HG03457 (cell line): Measurements from ENCODE around the gene EWSR1.
"Not testable (repeated sequence)": the region's sequence is repeated elsewhere in the genome, so short reads cannot be mapped to it uniquely, and the experiment has no call there.

ENCODE experiments used
- ATAC-seq: cut with Tn5 transposase; IDR thresholded peaks from one replicate; pipeline ENCODE4 v1.9.1; 2021; ENCODE audit warnings: moderate number of reproducible peaks; ENCODE audit not compliant: unreplicated experiment

The EWSR1 gene, protein sequence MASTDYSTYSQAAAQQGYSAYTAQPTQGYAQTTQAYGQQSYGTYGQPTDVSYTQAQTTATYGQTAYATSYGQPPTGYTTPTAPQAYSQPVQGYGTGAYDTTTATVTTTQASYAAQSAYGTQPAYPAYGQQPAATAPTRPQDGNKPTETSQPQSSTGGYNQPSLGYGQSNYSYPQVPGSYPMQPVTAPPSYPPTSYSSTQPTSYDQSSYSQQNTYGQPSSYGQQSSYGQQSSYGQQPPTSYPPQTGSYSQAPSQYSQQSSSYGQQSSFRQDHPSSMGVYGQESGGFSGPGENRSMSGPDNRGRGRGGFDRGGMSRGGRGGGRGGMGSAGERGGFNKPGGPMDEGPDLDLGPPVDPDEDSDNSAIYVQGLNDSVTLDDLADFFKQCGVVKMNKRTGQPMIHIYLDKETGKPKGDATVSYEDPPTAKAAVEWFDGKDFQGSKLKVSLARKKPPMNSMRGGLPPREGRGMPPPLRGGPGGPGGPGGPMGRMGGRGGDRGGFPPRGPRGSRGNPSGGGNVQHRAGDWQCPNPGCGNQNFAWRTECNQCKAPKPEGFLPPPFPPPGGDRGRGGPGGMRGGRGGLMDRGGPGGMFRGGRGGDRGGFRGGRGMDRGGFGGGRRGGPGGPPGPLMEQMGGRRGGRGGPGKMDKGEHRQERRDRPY

DNA sequence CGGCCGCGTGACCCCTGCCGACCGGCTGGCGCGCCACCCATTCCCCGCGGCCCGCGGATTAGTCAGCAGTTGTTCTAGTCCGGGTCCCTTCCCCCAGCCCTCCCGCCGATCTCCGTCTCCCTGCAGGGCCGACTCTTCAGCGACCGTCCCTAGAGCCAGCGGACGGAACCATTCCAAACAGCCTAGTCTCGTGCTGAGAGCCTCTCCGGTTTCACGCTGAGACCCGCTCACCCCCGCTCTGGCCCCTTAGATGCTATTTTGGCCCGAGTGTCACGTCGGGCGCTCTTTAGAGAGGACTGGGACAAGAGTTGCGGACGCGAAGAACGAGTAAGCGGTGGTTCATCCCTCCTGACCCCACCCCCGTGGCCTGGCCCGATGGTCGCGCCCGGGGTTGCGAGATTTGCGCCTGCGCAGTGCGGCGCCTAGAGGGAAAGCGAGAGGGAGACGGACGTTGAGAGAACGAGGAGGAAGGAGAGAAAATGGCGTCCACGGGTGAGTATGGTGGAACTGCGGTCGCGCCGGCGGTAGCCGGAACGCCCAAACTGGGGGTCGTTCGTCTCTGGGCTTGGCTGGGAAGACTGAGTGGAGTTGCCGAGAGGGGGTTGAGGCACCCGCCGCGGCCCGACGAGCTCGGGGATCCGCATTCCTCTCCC lies at the start of gene EWSR1, which contains the start of gene RHBDD3:
Gene EWSR1 (plus strand): TSS at position 411 of the 653 bp plus-strand sequence. CDS start 69 bp downstream, at position 480.
Gene RHBDD3 (minus strand): TSS at position 124 of the 653 bp plus-strand sequence. CDS start 2,355 bp downstream, outside the sequence.
- ATAC-seq: peak; percentile 64

GRCh38 chr22:29218758-29219408 lies 49.2 kb upstream of the EWSR1 start:
- no peak for ATAC-seq

- ATAC-seq: not testable (repeated sequence)
Observed at GRCh38 chr22:29219409-29219782, 48.7 kb upstream of the EWSR1 start.

DNA sequence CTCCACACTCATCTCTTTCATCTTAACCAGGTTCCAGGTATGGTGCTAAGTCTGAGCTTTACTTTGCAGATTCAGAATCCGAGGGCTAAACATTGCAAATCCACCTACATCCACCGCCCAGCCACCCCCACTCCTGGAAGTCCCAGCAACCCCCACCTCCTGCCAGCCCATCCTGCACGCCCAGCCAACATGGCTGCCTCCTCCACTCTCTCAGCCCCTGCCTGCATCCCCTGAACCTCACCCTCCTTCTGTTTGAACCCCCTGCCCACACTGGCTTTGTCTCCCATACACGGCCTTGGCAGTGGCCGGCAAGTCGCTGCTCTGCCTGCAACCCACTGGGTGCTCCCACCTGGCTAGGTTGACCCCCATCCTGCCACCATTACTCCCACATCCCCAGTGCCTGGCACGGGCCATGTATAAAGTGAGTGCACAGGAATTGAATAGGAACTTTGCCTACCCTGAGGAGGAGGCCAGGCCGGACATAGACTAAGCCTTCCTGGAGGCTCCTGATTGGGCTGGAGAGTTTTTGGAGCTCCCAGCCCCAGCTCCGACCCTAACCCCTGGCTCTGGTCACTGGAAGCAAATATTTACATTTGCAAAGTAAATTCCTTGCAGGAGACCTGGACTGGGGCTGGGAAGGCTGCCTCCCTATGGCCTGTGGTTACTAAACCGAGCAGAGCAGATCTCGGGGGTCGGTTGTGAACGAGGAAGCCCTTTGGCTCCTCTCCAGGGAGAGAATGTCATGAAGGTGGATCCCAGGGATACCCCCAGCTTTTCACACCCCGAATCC lies 48.0 kb upstream of the EWSR1 start:
- no peak for ATAC-seq

DNA sequence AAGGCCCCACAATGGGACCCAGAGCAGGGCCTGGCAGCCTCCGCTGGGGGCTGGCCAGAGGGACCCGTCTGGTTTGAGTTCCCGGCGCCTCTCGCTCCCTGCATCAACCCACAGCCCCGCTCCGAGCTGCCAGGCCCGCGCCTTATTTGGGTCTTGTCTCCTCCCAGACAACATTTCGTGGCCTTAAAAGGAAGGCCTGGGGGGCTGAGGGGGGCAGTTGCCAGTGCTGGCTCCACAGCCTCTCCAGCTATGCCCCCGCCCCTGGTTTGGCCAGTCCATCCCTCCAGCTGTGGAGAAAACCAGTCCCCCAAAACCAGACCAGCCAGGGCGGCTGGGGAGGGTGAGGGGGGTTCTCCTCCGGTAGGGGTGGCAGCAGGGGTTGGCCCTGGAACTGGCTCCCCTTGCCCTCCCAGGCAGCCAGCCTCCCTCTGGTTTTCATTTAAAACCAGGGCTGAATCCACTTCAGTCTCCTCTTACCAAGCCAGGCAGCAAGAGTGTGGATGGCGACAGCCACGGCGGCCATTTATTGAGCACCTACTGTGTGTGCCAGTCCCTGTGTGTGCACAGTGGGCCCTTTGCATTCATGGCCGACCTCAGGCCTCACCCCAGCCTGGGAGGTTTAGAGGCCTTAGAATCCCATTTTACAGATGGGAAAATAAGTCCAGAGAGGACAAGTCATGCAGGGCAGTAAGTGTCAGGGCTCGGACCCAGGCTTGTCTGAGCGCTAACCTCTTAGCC lies 43.8 kb upstream of the EWSR1 start:
- no peak for ATAC-seq

GRCh38 chr22:29224859-29225410 lies 43.1 kb upstream of the EWSR1 start:
- no peak for ATAC-seq

DNA sequence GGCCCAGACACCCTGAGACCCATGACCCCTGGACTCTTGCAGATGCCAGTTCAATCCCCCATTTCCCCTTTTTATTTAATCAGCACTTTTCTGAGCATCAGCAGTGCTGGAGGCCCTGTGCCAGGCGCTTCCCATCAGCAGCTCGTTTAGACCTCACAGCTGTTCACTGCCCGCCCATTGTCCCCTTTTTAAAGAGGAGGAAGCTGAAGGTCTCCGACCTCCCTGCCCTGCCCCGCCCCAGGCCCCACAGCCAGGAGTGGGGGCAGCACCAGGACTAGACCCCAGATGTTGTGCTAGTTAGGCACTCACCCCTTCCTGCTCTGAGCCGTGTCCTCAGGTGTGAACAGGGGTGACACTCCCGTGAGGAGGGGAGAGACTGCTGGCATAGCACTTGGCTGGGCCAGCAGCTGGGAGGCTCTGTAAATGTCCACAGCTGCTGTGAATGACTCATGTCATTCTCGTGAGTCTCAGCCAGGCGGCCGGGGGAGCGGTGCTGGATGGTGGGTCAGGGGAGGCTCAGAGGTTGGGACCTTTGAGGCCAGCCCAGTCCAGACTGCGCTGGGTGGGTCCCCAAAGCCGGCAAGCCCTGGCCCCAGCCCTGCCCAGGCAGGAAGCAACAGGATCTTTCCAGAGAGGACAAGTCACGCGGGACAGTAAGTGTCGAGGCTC lies 42.5 kb upstream of the EWSR1 start:
- no peak for ATAC-seq

GRCh38 chr22:29226351-29226981 lies 41.6 kb upstream of the EWSR1 start:
- no peak for ATAC-seq

GRCh38 chr22:29230972-29231875 lies 36.8 kb upstream of the EWSR1 start:
- ATAC-seq: no peak

- ATAC-seq: no peak
Observed at GRCh38 chr22:29231971-29232959, 35.8 kb upstream of the EWSR1 start.

- no peak for ATAC-seq
Observed at GRCh38 chr22:29233277-29233877, 34.7 kb upstream of the EWSR1 start.

DNA sequence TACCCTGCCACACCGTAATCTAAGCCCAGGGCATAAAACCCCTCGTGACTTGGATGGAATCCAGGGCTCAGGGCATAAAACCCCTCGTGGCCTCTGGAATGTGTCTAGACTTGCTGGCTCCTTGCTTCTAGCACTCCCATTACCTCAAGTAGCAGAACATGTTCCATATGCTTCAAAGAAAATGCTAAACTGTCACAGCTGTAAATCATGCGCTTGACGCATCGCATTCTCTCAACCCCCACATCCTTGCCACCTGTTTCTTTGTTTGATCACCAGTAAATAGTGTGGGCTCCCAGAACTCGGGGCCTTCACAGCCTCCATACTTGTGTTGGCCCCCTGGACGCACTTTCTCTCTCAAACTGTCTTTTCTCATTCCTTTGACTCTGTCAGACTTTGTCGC lies 27.6 kb upstream of the EWSR1 start:
- not testable (repeated sequence) for ATAC-seq

GRCh38 chr22:29243874-29244446 lies 24.1 kb upstream of the EWSR1 start:
- no peak for ATAC-seq

DNA sequence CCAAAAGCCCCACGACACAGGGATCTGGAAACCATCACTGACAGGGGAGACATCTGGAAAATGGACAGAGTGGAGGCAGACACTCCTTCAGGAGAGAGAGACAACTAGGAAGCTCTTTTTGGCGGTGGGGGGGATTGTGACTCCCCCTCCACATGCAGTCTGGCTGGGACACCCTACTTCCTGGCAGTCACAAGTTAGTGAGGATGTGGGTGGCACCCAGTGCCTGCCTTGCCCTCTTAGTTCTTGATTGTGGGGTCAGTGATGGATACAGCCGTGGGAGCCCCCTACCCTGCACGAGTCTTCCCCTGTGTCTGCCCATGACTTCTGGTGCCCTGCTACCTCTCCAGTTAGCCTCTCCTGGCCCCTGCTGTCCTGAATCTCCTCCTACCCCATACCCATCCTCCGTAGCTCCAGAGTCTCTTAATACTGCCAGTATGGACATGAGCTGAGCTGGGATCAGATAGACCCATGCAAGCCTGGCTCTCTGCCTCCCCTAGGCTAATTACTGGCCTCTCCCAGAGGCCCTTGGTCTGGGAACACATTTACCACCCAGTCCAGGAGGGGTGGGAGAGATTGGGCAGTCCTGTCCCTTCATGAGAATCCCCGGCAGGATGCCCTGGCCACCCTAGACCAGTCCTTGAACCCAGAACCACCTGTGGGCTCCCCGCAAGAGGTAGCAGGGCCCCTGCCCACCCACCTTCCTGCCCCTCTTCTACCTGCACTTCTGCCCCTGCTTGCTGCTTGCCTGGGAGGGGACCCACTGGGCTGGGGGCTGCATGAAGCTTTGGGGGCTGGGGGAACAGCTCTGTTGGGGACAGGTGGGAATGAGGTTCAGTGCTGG lies 23.1 kb upstream of the EWSR1 start:
- no peak for ATAC-seq
